Globus pallidus (tissue), 1 donor: ENCODE results near the gene FAM170A.

Source experiments
- DNase-seq: peaks from one replicate; pipeline ENCODE4 v3.0.0-alpha.2; 2015; ENCODE audit warnings: low spot score

Gene FAM170A

DNA sequence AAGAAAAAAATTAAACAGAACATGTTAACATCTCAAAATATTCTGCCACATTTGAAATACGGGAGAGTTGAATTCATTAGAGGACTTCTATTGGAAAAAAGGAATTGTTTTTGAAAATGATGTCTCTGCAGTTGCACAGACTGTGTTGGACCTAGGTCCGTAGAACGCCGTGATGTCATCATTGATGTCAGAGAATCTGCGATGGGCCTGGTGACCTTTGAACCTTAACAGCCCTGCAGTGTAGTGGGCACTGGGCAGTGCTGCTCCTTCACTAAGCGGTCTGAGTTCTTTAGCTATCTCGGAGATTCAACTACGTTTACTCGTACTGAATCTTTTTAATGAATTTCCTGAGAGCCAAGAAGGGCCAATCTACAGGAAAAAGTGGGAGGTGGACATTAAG lies at the start of gene FAM170A:
FAM170A (plus strand) TSS at position 220 of the 400 bp plus-strand sequence. CDS start 211 bp downstream, outside the sequence.
- DNase-seq, result no peak

GRCh38 chr5:119582987-119583386 lies 46.4 kb upstream of the FAM170A start:
- DNase-seq, result no peak

DNA sequence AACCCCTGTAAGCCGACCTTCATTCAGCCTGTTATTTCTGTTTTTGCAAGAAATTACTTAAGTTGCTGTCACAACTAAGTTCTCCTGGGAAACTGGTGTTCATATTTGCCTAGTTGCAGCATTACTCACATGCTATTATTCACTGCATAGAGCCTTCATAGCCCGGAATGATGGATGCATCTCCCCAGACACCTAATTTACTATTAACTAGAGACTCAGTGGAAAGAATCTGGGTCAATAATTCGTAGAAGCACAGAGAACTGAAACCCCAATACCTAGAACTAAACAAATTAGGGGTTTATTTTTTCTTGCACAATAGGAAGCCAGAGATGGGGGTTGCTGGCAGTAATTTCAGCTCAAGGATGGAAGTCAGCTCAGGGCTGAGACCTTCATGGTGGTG lies 45.7 kb upstream of the FAM170A start:
- DNase-seq, result no peak

DNA sequence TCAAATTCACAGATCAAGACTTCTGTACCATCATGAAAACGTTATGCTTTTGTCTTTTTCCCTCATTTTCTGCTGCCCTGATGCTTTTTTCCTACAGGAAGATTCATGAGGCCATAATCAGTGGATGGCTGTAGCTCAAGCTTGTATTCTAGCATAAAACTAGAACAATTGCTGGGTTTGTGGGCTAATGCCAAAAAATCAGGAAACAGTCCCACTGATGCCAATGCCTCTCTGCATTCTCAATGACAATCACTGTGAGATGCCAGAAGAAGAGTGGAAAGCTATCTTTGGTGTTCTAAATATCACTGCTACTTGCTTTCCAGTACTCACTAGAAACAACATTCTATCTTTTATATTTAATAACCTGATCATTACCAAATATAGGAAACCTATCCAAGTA lies 33.3 kb upstream of the FAM170A start:
- peak; percentile 85 for DNase-seq

GRCh38 chr5:119597728-119598298 lies 31.5 kb upstream of the FAM170A start:
- no peak for DNase-seq

DNA sequence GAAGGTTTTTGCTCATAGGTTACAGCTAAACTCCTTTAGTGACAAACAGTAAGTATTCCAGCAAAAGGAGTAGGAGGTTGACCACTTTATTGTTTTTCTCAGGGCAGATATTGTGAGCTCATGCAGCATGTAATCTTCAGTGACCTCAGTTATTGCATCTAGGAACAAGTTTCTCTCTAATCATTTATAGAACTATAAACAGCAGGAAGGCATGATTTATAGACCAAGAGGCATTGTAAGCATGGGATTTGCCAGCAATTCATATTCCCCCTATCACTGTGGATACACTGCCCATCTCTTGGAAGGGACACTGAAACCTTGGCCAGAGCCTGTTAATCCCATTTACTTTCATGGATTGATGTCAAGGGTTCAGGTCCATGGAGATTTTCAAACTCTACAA lies 15.4 kb upstream of the FAM170A start:
- no peak for DNase-seq

GRCh38 chr5:119614838-119615237 lies 14.5 kb upstream of the FAM170A start:
- no peak for DNase-seq

GRCh38 chr5:119626086-119626485 lies 3.3 kb upstream of the FAM170A start:
- DNase-seq, result no peak

- DNase-seq, result no peak
Measured at GRCh38 chr5:119630752-119631440, 1.5 kb downstream of the FAM170A start.

- no peak for DNase-seq
Measured at GRCh38 chr5:119631660-119632059, 2.3 kb downstream of the FAM170A start.

GRCh38 chr5:119651486-119651885 lies 22.1 kb downstream of the FAM170A start:
- DNase-seq, result no peak

DNA sequence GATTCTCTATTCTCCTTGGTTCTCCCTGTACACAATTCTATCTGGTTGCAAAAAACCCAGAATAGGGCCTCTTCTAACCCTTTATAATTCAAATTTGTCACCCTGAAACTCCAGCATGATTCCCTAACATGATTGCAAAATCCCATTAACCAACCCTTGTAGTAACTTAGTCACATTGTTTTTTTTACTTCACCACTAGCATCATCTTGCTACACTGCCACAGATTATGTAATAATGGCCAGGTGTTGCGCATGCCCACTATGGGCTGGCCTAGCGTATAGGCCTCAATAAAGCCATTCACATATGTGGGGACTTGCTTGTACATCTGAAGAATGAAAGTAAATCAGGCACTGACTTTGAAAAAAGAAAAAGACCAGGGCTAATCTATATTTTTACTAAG lies 25.7 kb downstream of the FAM170A start:
- DNase-seq, result no peak

DNA sequence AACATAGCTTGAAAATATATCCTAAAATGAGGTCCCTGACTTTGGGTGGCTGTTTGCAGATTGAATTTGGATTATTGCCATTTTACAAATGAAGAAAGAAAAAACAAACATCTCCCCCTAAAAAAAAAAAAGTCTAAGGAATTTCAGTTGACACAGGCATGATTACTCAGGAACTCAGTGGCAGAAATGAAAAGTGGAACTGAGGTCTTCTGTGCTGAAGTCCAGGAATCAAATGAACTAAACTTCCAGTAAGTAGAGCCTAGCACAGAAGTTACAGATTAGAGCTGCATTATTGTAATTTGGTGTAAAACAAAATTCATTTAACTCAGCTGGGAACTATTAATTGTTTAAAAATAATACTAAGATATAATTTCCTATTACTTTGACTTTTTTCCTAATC lies 26.7 kb downstream of the FAM170A start:
- DNase-seq, result no peak

GRCh38 chr5:119666542-119666941 lies 37.2 kb downstream of the FAM170A start:
- no peak for DNase-seq

DNA sequence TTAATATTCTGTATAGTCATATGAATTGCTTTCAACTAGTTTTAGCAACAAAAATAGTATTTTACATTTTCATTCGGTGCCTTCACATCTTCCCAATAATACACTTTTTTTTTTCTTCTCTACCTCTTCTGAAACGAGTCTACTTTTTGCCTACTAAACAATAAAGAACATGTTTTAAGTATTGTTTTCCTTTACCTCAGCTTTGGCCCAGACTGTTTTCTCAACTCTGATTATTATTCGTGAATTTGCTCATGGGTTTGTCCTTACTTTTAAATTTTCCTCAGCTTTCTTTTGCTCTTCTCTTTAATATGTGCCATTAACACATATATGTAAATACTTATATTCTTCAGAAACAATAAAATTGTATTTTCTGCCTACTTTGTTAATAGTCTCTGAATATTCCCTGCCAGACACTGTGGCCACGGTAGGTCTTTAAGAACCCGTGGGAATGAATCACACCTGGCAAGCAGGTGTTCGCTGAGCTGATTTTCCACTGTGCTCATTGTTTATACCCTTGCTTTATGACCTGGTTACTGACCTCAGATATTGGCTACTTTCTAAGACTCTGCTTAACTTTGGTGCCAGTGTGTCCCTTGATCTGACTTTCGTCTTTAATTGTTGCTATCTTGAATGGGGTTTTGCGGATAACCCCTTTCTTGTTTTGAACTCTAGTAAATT lies 49.1 kb downstream of the FAM170A start:
- DNase-seq, result no peak

DNA sequence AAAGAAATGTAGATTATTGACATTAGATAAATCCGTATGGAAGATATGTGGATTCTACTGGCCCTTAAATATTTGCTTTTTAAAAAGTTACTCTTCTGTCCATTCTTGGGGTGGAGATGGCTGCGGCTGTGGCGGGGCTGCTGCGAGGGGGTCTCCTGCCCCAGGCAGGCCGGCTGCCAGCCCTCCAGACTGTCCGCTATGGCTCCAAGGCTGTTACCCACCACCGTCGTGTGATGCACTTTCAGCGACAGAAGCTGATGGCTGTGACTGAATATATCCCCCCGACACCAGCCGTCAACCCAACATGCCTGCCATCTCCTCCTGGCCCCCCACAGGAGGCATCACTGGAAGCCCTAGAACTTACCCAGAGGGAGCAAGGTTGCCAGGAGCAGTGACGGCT lies 50.7 kb downstream of the FAM170A start:
- no peak for DNase-seq

DNA sequence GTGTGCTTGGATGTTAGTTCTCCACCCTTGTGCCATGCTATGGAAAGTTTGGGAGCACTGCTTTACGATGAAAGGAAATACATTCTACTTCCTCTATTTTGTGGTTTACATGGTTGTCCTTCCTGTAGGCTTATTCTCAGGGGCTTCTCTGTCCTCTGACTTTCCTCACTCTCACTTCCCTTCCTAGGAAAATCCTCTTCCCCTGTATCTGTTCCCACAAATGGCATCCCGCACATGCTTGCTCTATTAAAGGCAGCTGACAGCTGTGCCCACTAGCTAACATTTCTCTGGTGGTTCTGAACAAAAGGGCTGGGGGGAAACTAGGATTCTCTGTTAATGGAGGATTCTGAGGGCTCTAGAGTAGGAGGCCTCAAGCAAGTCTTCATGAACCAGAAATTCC lies 52.4 kb downstream of the FAM170A start:
- no peak for DNase-seq

GRCh38 chr5:119682372-119682771 lies 53.0 kb downstream of the FAM170A start:
- DNase-seq, result no peak
